ENCODE results near the gene GRHL3. TPM values are rescaled to one million over a fixed set of nuclear protein-coding genes. Genes with fewer than 3 reads are reported as not detected.

GRHL3 gene
- total RNA-seq, 1 donor = not detected

GRCh38 chr1:24360681-24361080 lies 41.5 kb downstream of the GRHL3 start:
- no peaks in the 10 kb centered on the region for H3K9me3 ChIP-seq (ENCODE audit: low read depth, low read length)
- no peak overlapping the region for H3K4me3 ChIP-seq (ENCODE audit: low read length)
- H3K27me3 ChIP-seq (ENCODE audit: insufficient read depth, low read length) = no peaks in the 10 kb centered on the region
- peaks cover 10% of the 10 kb centered on the region for H3K4me1 ChIP-seq (ENCODE audit: insufficient read depth, low read length)

GRCh38 chr1:24361811-24362210 lies 42.7 kb downstream of the GRHL3 start:
- Histone ChIP-seq H3K4me1 (ENCODE audit: insufficient read depth, low read length) (peaks cover 11% of the 10 kb centered on the region), H3K27me3 (ENCODE audit: insufficient read depth, low read length) (no peaks in the 10 kb centered on the region), H3K9me3 (ENCODE audit: low read depth, low read length) (no peaks in the 10 kb centered on the region), H3K4me3 (ENCODE audit: low read length) (no peak overlapping the region)

- H3K4me3 ChIP-seq (ENCODE audit: low read length) = no peak overlapping the region
- H3K4me1 ChIP-seq (ENCODE audit: insufficient read depth, low read length) = peaks cover 11% of the 10 kb centered on the region
- no peaks in the 10 kb centered on the region for H3K27me3 ChIP-seq (ENCODE audit: insufficient read depth, low read length)
- no peaks in the 10 kb centered on the region for H3K9me3 ChIP-seq (ENCODE audit: low read depth, low read length)
Observed at GRCh38 chr1:24362396-24362795, 43.2 kb downstream of the GRHL3 start.

DNA sequence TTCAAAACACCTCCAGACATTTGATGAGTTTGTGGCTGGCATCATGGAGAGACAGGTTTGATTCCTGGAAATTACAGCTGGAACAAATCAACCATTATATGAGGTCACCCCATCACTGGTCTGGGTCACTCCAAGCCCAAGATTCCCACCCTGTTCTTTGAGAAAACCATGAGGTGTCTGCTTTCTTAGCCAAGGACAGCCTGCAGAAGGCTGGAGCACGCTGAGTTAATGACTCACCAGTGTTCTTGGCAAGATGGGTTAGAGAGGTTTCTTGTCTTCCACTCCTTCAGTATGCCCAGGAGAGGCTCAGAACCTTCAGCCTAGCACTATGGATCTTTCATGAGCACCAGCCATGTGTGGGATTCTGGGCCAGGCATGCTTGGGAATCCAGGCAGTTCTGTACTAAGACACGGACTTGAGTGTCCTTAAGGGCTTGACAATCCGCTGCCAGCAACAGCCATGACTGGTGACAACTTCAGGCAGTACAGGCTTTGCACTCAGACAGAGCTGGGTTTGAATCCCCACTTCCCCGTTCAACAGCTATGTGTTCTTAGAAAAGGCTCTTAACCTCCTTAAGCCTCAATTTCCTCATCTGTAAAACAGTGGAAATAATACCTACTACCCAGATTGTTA lies 43.9 kb downstream of the GRHL3 start:
- H3K4me3 ChIP-seq (ENCODE audit: low read length) = no peak overlapping the region
- peaks cover 11% of the 10 kb centered on the region for H3K4me1 ChIP-seq (ENCODE audit: insufficient read depth, low read length)
- no peaks in the 10 kb centered on the region for H3K9me3 ChIP-seq (ENCODE audit: low read depth, low read length)
- H3K27me3 ChIP-seq (ENCODE audit: insufficient read depth, low read length) = no peaks in the 10 kb centered on the region

GRCh38 chr1:24363994-24364393 lies 44.8 kb downstream of the GRHL3 start:
- Histone ChIP-seq H3K9me3 (ENCODE audit: low read depth, low read length) (no peaks in the 10 kb centered on the region), H3K4me3 (ENCODE audit: low read length) (no peak overlapping the region), H3K27me3 (ENCODE audit: insufficient read depth, low read length) (no peaks in the 10 kb centered on the region), H3K4me1 (ENCODE audit: insufficient read depth, low read length) (peaks cover 11% of the 10 kb centered on the region)

GRCh38 chr1:24364605-24364974 lies 45.4 kb downstream of the GRHL3 start:
- H3K4me3 ChIP-seq (ENCODE audit: low read length) = no peak overlapping the region
- peaks cover 11% of the 10 kb centered on the region for H3K4me1 ChIP-seq (ENCODE audit: insufficient read depth, low read length)
- H3K9me3 ChIP-seq (ENCODE audit: low read depth, low read length) = no peaks in the 10 kb centered on the region
- H3K27me3 ChIP-seq (ENCODE audit: insufficient read depth, low read length) = no peaks in the 10 kb centered on the region

- no peaks in the 10 kb centered on the region for H3K27me3 ChIP-seq (ENCODE audit: insufficient read depth, low read length)
- peaks cover 11% of the 10 kb centered on the region for H3K4me1 ChIP-seq (ENCODE audit: insufficient read depth, low read length)
- H3K9me3 ChIP-seq (ENCODE audit: low read depth, low read length) = no peaks in the 10 kb centered on the region
- H3K4me3 ChIP-seq (ENCODE audit: low read length) = no peak overlapping the region
Observed at GRCh38 chr1:24364975-24365678, 46.0 kb downstream of the GRHL3 start.

DNA sequence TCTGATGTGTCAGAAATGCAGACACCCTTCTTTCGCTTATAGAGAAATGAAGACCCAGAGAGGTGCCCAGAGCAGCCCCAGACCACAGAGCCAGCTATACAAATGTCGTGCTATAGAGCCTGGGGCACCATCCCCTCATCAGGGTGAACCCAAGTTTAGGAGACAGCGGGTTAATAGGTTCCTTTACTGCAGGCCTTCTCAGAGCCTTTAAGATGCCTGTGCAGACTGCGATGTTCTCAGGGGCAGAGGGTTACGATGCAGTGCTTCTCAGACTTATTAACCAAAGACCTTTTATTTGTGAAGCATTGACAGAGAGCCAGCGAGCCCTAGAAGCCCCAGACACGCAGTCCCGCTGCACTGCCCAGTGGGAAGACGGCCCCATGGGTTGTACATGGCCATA lies 47.5 kb downstream of the GRHL3 start:
- Histone ChIP-seq H3K9me3 (ENCODE audit: low read depth, low read length) (no peaks in the 10 kb centered on the region), H3K4me3 (ENCODE audit: low read length) (no peak overlapping the region), H3K27me3 (ENCODE audit: insufficient read depth, low read length) (no peaks in the 10 kb centered on the region), H3K4me1 (ENCODE audit: insufficient read depth, low read length) (peaks cover 11% of the 10 kb centered on the region)

- H3K4me1 ChIP-seq (ENCODE audit: insufficient read depth, low read length) = peaks cover 20% of the 10 kb centered on the region
- H3K9me3 ChIP-seq (ENCODE audit: low read depth, low read length) = no peaks in the 10 kb centered on the region
- H3K27me3 ChIP-seq (ENCODE audit: insufficient read depth, low read length) = no peaks in the 10 kb centered on the region
- H3K4me3 ChIP-seq (ENCODE audit: low read length) = no peak overlapping the region
Observed at GRCh38 chr1:24369199-24369598, 50.0 kb downstream of the GRHL3 start.

- no peak overlapping the region for H3K4me3 ChIP-seq (ENCODE audit: low read length)
- H3K4me1 ChIP-seq (ENCODE audit: insufficient read depth, low read length) = peaks cover 17% of the 10 kb centered on the region
- no peaks in the 10 kb centered on the region for H3K9me3 ChIP-seq (ENCODE audit: low read depth, low read length)
- no peaks in the 10 kb centered on the region for H3K27me3 ChIP-seq (ENCODE audit: insufficient read depth, low read length)
Observed at GRCh38 chr1:24369801-24370200, 50.6 kb downstream of the GRHL3 start.

- Histone ChIP-seq H3K9me3 (ENCODE audit: low read depth, low read length) (no peaks in the 10 kb centered on the region), H3K27me3 (ENCODE audit: insufficient read depth, low read length) (no peaks in the 10 kb centered on the region), H3K4me3 (ENCODE audit: low read length) (no peak overlapping the region)
Observed at GRCh38 chr1:24373044-24373443, 53.9 kb downstream of the GRHL3 start.

DNA sequence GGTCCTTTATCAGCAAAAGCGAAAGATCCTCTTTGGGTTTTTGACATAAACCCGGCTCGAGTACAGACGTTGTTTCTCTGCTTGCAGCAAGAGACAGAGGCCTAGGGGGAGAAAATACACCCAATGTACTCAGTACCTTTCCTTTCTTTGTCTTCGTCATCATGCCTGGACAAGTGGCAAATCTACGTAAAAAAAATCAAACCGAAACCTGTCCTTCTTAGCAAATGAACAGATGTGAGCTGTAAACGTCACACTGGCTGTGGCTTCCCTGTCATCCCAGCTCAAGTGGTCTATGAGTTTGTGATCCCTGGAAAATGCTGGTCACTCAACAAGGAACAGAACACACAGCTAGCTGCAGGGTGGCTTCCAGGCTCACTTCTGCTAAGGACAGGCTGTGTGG lies 54.6 kb downstream of the GRHL3 start:
- Histone ChIP-seq H3K4me3 (ENCODE audit: low read length) (no peak overlapping the region), H3K27me3 (ENCODE audit: insufficient read depth, low read length) (no peaks in the 10 kb centered on the region), H3K4me1 (ENCODE audit: insufficient read depth, low read length) (peaks cover 9% of the 10 kb centered on the region), H3K9me3 (ENCODE audit: low read depth, low read length) (no peaks in the 10 kb centered on the region)

More at GRCh38 chr1:24373044-24373443, 53.9 kb downstream of the GRHL3 start:
- H3K4me1 ChIP-seq (ENCODE audit: insufficient read depth, low read length) = peaks cover 9% of the 10 kb centered on the region

DNA sequence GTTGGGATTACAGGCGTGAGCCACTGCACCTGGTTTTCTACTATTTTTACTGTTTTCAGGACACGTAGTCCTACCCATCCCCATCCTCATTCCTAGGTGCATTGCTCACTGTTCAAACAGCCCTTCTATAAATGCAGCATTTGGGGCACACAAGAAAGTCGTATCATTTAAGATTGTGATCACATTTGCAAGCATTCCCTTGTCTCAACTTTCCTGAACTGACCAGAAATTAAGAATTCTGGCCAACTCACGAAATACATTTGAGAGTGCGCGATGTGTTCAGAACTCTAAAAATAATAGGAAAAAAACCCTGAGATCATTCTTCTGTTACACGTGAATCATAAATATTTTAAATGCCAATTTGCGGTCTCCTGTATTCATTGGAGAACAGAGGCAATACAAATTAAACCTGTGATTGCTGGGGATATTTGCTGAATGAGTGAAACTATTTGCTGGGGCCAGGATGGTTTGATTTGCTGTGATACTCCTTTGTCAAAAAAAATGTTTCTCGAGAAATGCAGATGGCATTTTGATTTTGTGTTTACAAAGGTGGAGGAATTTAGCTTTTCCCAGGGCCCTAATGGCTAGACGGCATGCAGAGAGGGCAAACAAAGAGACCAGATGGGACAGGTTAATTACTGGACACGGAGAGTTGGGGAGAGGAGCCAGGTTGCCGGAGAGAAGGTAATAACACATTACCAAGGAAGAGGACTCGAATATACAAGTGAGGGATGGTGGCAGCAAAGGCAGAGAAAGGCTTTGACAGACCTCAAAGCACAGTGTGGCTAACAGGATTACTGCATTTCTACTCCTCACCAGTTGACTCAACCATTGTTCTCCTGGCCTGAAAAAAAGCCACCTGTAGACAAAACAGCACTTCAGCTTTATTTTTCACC lies 56.0 kb downstream of the GRHL3 start:
- no peaks in the 10 kb centered on the region for H3K9me3 ChIP-seq (ENCODE audit: low read depth, low read length)
- no peaks in the 10 kb centered on the region for H3K27me3 ChIP-seq (ENCODE audit: insufficient read depth, low read length)
- H3K4me3 ChIP-seq (ENCODE audit: low read length) = no peak overlapping the region
- peaks cover 9% of the 10 kb centered on the region for H3K4me1 ChIP-seq (ENCODE audit: insufficient read depth, low read length)

DNA sequence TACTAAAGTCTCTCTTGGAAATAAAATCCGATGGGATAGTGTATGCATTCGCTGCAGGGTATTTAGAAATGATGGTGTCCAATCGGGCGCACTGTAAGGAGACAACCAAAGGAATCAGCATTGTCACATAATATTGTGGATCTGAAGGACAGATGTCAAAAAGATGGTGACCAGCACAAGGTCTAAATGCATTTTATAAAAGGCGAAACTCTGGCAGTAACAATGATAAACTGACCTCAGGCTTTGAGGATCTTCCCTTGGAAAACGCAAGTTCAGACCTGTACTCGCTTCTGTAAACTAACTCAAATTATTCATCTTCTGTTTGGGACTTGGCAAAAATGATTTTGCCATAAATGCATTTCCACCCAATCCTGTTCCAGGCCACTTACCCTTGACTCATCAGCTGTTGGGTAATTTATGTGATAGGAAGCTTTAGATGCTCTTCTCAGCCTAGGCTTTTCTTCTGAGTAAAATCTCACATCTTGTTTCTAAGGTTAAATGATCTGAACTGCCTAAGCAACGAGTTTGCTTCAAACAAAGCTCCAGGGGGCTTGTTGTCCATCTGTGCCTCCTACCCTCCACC lies 60.7 kb downstream of the GRHL3 start:
- H3K4me3 ChIP-seq (ENCODE audit: low read length) = no peak overlapping the region
- peaks cover 14% of the 10 kb centered on the region for H3K4me1 ChIP-seq (ENCODE audit: insufficient read depth, low read length)
- H3K27me3 ChIP-seq (ENCODE audit: insufficient read depth, low read length) = no peaks in the 10 kb centered on the region
- no peaks in the 10 kb centered on the region for H3K9me3 ChIP-seq (ENCODE audit: low read depth, low read length)

DNA sequence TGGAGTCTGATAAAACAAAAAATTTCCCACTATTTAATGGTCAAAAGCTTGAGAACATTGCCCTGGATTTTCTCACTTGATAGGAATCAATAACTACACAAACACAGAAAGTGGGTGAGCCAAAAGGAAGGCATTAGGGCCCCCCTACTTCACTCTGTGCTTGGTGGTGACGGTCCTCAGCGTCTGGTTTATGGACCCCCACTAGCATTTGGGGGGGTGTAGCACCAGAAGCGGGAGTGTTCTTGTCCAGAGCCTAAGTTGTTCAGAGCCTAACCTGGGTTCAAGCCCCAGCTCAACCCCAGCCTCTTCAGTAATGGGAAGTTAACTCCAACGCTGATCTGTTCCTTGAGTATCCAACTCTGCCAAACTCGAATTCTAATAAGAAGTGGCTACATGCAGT lies 61.4 kb downstream of the GRHL3 start:
- H3K27me3 ChIP-seq (ENCODE audit: insufficient read depth, low read length) = no peaks in the 10 kb centered on the region
- H3K4me1 ChIP-seq (ENCODE audit: insufficient read depth, low read length) = peaks cover 20% of the 10 kb centered on the region
- H3K9me3 ChIP-seq (ENCODE audit: low read depth, low read length) = no peaks in the 10 kb centered on the region
- H3K4me3 ChIP-seq (ENCODE audit: low read length) = no peak overlapping the region

Data from mononuclear cell (primary cell).